Body of pancreas (tissue), 4 donors: Measurements from ENCODE around the gene KIF1A.

Source experiments
- POLR2A ChIP-seq, 3 donors: fragments of 450-650 bp; IDR thresholded peaks; one replicate each; pipeline ENCODE4 v1.6.1; 2016; ENCODE audit warnings: antibody characterized with exemption in 3 of 3, mild to moderate bottlenecking in 2 of 3
- TF ChIP-seq, protein P1 (sequence below), 7 experiments: fragments of 450-650 bp in 4 of 7; fragments of 200-600 bp in 3 of 7; sonication (generic) in 3 of 7; IDR thresholded peaks; one replicate each; pipeline ENCODE4 v1.5.1; 2016 to 2019; ENCODE audit warnings: antibody characterized with exemption in 7 of 7

DNA sequence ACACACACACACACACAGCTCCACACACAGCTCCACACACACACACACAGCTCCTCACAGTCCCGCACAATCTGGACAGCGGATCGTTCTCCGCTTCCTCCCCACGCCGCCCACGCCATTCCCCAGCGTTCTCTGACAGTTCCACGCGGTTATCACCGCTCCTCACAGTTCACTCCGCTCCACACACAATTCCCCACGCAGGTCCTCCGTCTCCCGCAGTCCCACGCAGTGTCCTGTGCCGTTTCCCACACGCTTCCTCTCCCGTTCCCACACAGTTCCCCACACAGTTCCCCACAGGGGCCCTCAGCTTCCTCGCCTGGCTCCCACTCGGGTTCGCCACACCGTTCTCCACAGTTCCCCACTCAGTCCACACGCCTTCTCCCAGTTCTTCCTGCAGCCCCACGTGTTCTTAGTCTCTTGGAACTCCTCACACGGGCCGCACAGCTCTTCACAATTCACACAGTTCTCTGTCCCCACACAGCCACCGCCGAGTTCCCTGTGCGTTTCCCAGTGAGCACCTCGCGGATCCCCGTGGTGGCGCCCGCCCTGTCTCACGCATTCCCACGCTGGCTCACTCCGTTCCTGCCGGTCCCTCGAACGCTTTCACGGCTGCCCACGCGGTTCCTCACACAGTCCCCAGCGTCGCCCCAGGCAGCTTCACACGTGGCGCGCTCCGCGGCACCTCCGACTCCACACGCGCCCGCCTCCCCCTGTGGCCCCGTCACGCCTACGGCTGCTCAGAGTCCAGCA, 38.4 kb downstream of the KIF1A start:
- TF ChIP-seq, protein P1, sequence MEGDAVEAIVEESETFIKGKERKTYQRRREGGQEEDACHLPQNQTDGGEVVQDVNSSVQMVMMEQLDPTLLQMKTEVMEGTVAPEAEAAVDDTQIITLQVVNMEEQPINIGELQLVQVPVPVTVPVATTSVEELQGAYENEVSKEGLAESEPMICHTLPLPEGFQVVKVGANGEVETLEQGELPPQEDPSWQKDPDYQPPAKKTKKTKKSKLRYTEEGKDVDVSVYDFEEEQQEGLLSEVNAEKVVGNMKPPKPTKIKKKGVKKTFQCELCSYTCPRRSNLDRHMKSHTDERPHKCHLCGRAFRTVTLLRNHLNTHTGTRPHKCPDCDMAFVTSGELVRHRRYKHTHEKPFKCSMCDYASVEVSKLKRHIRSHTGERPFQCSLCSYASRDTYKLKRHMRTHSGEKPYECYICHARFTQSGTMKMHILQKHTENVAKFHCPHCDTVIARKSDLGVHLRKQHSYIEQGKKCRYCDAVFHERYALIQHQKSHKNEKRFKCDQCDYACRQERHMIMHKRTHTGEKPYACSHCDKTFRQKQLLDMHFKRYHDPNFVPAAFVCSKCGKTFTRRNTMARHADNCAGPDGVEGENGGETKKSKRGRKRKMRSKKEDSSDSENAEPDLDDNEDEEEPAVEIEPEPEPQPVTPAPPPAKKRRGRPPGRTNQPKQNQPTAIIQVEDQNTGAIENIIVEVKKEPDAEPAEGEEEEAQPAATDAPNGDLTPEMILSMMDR (IDR thresholded peaks at IDR 0.05) = no peak
- TF ChIP-seq POLR2A (IDR thresholded peaks at IDR 0.05) = no peak
